Cardiac muscle cell (in vitro differentiated cells and primary cell): ENCODE data around the gene SCD5. TPM values are rescaled to one million over a fixed set of nuclear protein-coding genes. Genes with fewer than 3 reads are reported as not detected.

ENCODE experiments used
- DNase-seq, 2 donors: peaks; one replicate each; pipeline versions ENCODE4 v3.0.0 to v3.0.0-alpha.2; 2010 to 2017; ENCODE audit warnings: low read depth in 1 of 2, low spot score in 1 of 2
- H3K27ac ChIP-seq: fragments of 200-600 bp; sonication (generic); 2 replicates; pipeline ENCODE4 v1.5.1; 2016
- H3K27me3 ChIP-seq: fragments of 200-600 bp; sonication (generic); 2 replicates; pipeline ENCODE4 v1.6.0; 2016; ENCODE audit warnings: control low read depth
- H3K36me3 ChIP-seq: fragments of 200-600 bp; sonication (generic); 2 replicates; pipeline ENCODE4 v1.5.1; 2016; ENCODE audit warnings: control low read depth
- H3K4me1 ChIP-seq: fragments of 200-600 bp; sonication (generic); 2 replicates; pipeline ENCODE4 v1.8.1; 2017; ENCODE audit warnings: low read depth, mild to moderate bottlenecking, mixed run types
- H3K4me3 ChIP-seq: fragments of 200-600 bp; sonication (generic); 2 replicates; pipeline ENCODE4 v1.5.1; 2016; ENCODE audit warnings: mild to moderate bottlenecking
- H3K9me3 ChIP-seq: fragments of 200-600 bp; sonication (generic); 2 replicates; pipeline ENCODE4 v1.5.1; 2017; ENCODE audit warnings: low read depth, mild to moderate bottlenecking, control low read depth
- CTCF ChIP-seq: IDR thresholded peaks from 2 replicates; pipeline ENCODE4 v1.5.1; 2012; ENCODE audit warnings: low read depth, mild to moderate bottlenecking, low read length
- polyA plus RNA-seq: library from polyadenylated mRNA; unstranded; fragments of >200 nt; fragmentation: Nextera tagmentation; extraction: Ambion mirVana; gene quantifications from 2 replicates; pipeline ENCODE4 v1.2.1, GENCODE V29; 2016
- total RNA-seq: library from RNA; depleted of rRNA; stranded (reverse); fragments of >200 nt; gene quantifications from 2 replicates; pipeline ENCODE4 v1.2.3, GENCODE V29; 2016

Gene SCD5
- total and polyA plus RNA-seq, 2 experiments from 2014 or later: 3.7 to 4.7 TPM

GRCh38 chr4:82739287-82740190, 59.1 kb downstream of the SCD5 start:
- Histone ChIP-seq H3K36me3 (no peaks in the 10 kb centered on the region), H3K4me1 (no peaks in the 10 kb centered on the region), H3K9me3 (no peaks in the 10 kb centered on the region), H3K27ac (no peak overlapping the region), H3K4me3 (no peak overlapping the region), H3K27me3 (no peaks in the 10 kb centered on the region)
- peak; percentile 80 to 81 for DNase-seq
- peak; percentile 100 for TF ChIP-seq CTCF

- no peak for TF ChIP-seq CTCF
- Histone ChIP-seq H3K27me3 (no peaks in the 10 kb centered on the region), H3K9me3 (no peaks in the 10 kb centered on the region), H3K4me3 (no peak overlapping the region), H3K4me1 (no peaks in the 10 kb centered on the region), H3K27ac (no peak overlapping the region), H3K36me3 (no peaks in the 10 kb centered on the region)
- no peak for DNase-seq
Measured at GRCh38 chr4:82737354-82737753, 61.2 kb downstream of the SCD5 start.

- Histone ChIP-seq H3K4me1 (no peaks in the 10 kb centered on the region), H3K36me3 (no peaks in the 10 kb centered on the region), H3K9me3 (no peaks in the 10 kb centered on the region), H3K27me3 (no peaks in the 10 kb centered on the region), H3K27ac (no peak overlapping the region), H3K4me3 (no peak overlapping the region)
- DNase-seq: peak in 1 of 2 donors; percentile 34
- no peak for TF ChIP-seq CTCF
Measured at GRCh38 chr4:82733636-82734035, 65.0 kb downstream of the SCD5 start.

GRCh38 chr4:82728301-82728700, 70.3 kb downstream of the SCD5 start:
- H3K4me1 ChIP-seq: no peaks in the 10 kb centered on the region
- no peak overlapping the region for H3K4me3 ChIP-seq
- no peaks in the 10 kb centered on the region for H3K27me3 ChIP-seq
- H3K9me3 ChIP-seq: no peaks in the 10 kb centered on the region
- no peak overlapping the region for H3K27ac ChIP-seq
- H3K36me3 ChIP-seq: no peaks in the 10 kb centered on the region
- DNase-seq: no peak
- TF ChIP-seq CTCF: no peak

GRCh38 chr4:82726596-82726995, 72.0 kb downstream of the SCD5 start:
- no peak overlapping the region for H3K4me3 ChIP-seq
- H3K27me3 ChIP-seq: no peaks in the 10 kb centered on the region
- H3K9me3 ChIP-seq: no peaks in the 10 kb centered on the region
- no peaks in the 10 kb centered on the region for H3K36me3 ChIP-seq
- no peaks in the 10 kb centered on the region for H3K4me1 ChIP-seq
- H3K27ac ChIP-seq: no peak overlapping the region
- no peak for TF ChIP-seq CTCF
- DNase-seq: no peak
